ENCODE measurements around the gene PDCD2L.
"Not testable (repeated sequence)": the region's sequence is repeated elsewhere in the genome, so short reads cannot be mapped to it uniquely, and the experiment has no call there.

Gene PDCD2L

DNA sequence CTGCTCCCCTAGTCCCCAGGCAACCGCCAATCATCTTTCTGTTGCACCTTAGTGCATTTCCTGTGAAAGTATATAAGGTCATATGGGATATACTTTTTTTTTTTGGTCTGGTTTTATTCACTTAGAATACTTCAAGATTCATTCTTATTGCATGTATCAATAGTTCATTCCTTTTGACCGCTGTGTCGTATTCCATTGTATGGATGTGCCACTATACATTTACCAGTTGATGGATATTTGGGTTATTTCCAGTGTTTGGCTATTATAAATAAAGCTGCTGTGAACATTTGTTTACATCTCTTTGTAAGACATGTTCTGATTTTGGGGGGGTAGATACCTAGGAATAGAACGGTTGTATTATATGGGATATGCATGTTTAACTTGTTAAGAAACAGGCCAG is 14.1 kb downstream of the PDCD2L start:
- DNase-seq = no peak

DNA sequence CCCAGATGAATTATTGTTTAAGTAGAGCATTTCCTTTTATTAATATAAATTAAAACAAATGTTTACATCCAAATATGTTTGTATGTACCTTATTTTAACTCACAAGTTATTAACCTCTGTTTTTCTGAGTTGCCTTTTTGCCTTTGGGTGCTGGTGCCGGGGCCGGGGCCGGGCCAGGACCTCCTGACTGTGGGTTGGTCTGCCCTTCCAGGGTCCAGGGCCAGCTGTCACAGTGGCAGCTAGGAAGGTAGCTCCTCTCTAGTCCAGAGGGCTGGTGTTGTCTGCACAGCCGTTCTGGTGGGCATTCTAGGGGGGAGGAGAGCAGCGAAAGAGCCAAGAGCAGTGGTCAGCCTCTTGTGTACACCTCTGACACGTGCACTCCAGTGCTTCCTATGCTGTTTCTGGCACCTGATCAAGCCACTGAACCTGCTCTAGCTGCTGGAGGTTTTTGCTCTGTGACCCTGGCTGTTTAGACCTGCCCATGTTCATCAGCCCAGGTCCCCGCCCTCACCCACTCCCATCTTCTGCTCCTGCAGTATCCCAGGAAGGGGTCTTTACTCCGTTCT is 22.0 kb downstream of the PDCD2L start:
- no peak for DNase-seq

DNA sequence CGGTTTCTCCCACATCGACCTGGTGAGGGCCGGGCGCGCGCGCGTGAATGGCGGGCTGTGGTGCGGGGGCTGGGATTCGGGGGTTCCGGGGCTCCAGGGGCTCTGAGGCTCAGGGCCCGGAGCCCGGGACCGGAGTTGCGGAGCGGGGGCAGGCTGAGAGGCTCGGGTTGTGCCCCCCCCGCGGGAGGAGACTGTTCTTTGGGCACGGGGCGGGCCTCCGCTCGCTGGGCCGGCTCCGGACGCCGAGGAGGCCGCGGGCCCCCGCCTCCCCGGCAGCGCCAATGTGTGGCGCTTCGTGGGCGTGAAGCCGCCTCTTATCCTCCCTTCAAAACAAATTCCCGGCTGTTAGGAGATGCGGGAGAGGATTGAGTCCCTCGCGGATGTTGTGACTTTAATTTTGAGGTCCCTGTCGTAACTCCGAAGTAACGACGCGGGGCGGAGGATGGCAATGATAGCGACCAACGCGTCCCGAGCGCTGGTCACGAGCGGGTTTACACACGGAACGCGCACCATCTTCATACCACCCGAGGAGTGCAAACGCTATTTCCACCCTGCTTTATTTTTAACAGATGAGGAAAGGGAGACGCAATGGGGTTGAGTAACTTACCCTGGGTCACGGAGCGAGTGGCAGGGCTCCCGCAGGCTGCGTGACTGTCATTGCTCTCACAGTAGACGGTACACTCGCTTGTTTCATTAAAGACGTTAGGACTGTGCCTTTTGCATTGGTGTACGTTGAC is 24.5 kb downstream of the PDCD2L start:
- DNase-seq = peak; percentile 62

DNA sequence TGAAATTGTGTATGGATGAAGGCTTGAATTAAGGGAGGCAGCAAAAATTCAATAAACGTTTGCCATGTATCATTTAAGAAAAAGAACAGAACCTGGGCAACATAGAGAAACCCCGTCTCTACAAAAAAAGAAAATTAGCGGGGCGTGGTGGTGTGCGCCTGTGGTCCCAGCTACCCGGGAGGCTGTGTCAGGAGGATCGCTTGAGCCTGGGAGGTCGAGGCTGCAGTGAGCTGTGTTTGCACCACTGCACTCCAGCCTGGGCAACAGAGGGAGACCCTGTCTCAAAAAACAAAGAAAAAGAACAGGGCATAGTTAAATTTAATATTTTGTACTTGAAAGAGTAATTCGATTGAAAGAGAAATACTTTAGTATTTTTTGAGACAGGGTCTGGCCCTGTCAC is 25.4 kb downstream of the PDCD2L start:
- DNase-seq = no peak

DNA sequence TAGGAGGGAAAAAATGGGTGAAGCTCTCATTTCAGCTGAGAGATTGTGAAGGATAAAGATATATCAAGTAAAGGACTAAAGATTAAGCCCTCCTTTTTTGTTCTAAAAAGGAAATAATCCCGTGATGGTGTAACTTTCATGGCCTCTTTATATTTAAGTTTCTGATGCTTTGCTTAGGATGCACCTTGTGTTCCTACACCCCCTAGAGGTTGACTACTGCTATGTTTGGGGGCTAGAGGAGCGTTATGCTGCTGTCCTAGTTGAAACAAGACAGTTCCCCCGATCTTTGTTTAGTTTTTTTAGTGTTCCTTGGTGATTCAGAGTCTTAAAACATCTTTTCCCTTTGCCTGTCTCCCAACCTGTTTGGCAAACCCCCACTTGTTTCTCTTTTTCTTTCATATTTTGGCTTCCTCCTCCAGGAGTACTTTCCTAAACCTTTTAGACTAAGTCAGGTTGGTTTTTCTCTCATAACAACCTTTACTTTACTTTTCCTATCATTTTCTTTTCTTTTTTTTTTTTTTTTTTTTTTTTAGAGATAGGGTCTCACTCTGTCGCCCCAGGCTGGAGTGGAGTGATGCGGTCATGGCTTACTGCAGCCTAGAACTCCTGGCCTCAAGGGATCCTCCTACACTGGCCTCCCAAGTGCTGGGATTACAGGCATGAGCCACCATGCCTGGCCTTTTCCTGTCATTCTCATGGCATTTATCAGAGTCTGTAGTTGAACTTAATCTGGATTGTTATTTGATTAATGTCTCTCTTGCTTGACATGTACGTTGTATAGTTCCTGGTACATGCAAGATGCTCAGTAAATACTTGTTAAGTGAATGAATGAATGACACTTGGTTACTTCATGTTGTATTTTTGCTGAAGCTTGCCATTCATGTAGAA is 26.8 kb downstream of the PDCD2L start:
- DNase-seq = peak; percentile 86

DNA sequence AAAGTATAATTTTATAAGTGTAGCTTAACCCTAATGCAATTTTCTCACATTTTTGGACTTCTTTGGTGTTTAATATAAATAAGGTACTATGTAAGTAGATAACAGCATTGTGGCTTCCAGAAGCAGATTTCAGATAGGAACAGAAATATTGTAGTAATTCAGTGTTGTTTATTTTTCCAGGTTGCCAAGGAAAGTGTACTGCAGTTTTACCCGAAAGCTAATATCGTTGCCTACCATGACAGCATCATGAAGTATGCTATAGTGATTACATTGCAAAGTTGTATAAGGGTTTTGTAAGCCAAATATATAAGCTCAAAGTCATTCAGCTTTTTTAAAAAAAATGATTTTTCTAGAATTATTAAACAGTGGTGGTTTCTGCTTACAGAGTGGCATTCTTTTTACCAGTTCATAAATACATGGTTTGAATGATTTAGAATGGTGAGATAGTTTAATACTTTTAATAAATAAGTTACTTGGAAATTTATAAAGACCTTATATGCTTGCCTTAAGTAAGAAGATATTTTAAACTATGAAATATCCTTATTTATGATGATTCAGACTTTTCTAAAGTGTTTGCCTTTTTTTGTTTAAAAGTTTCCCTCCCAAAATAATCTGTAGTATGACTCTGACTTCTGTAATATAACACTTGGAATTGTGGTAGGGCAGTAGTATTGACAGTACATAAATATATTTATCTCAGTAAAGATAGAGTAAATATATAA is 27.6 kb downstream of the PDCD2L start:
- DNase-seq = no peak

DNA sequence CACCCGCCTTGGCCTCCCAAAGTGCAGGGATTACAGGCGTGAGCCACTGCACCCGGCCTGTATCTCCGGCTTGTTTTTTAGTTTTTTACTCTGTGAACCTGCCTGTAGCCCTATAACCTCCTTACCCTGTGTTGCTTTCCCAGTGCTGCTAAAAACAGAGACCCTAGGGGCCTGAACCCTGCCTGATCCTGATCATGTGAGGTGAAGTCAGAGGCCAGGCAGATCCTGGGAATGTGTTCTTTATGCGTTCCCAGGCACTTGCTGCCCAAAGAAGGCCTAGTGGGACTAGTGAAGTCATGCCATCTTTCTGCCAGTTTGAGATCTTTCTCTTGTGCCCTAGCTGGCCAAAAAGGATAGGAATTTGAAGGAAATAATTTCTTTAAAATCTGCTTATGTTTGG is 28.6 kb downstream of the PDCD2L start:
- DNase-seq = no peak

DNA sequence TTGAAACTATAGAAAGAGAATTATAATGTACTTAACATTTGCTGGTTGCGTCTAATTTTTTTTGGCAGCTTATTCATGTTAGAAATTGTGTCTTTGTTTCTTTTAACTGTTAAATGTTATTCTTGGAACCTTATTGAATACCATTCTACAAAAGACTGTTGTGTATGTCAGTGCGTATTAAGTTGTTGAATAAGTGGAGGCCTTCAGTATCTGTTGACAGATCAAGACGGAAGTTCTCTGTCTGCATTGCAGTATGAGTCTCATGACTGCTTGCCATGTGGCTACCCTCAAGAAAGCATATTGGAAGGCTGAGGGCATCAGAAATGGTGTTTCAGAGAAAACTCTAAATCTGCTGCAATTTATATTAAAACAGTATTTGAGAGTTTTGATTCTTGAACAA is 32.5 kb downstream of the PDCD2L start:
- DNase-seq = no peak

DNA sequence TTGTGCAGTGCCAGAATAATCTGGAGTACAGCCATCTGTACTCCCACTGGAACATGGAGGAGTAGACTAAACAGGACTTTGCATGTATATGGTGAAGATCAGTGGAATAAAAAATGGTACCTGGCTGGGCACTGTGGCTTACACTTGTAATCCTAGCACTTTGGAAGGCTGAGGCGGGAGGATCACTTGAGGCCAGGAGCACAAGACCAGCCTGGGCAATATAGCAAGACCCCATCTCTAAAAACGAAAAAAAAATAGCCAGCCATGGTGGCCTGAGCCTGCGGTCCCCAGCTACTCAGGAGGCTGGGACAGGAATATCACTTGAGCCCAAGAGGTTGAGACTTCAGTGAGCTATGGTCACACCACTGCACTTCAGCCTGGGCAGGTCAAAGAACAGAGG is 44.0 kb downstream of the PDCD2L start:
- DNase-seq = no peak

DNA sequence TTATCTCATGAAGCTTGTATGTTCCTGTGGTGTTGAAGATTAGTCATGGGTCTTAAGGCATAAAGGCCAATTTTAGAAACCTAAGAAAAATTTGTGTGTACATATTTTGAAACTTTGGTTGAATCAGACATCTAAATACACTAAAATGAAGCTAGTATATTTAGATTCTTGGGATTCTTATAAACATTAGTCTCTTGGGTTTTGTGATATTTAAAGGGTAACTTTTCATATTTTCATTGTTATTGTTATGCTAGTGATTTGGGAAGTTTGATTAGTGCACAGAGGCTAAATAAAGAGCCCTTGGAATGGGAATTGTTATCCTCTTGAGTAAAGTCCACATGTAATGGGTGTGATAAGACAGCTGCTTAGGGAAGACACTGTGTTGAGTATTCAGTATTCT is 48.5 kb downstream of the PDCD2L start:
- DNase-seq = no peak

DNA sequence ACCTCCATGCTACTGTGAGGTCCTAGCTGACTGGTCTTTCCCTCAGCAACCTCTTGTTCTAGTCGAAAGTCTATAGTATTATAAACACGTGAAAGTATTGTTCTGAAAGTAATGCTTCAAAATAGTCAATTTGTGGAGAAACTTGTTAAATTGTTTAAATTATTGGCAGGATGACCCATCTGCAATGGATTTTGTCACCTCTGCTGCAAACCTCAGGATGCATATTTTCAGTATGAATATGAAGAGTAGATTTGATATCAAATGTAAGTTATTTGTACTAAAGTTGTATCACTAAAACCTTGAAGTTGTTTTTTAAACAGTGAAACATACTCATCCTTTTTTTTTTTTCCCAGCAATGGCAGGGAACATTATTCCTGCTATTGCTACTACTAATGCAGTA is 49.9 kb downstream of the PDCD2L start:
- no peak for DNase-seq

DNA sequence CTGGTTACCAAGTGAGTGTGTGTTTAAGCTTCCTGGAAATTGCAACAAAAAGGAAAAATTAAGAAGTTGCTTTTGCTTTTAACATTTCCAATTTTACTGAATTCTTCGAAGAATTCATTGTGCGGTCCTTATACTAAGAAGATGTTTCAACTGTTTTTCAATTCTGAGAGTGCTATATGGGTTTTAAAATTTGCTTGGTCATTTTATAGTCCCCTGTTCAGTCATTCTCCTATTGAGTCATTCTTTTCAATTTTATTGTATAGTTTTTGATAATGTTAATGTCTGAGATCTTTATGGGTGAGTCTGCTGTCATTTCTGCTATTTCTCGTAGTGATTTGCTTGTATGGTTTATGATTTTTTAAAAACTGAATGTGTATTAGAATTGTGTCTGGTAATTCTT is 50.5 kb downstream of the PDCD2L start:
- no peak for DNase-seq

DNA sequence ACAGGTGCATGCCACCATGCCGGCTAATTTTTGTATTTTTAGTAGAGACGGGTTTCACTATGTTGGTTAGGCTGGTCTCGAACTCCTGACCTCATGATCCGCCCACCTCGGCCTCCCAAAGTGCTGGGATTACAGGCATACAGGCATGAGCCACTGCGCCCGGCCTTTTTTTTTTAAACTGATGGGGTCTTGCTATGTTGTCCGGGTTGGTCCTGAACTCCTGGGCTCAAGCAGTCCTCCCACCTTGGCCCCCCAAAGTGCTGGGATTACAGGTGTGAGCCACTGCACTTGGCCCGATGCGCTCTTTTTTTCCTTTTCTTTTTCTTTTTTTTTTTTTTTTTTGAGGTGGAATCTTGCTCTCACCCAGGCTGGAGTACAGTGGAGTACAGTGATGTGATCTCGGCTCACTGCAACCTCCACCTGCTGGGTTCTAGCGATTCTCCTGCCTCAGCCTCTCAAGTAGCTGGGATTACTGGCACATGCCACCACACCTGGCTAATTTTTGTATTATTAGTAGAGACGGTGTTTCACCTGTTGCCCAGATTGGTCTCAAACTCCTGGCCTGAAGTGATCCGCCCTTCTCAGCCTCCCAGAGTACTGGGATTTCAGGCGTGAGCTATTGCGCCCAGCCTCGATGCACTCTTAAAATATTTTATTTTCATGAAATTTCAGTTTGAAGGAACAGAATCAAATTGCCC is 51.7 kb downstream of the PDCD2L start:
- DNase-seq = not testable (repeated sequence)

DNA sequence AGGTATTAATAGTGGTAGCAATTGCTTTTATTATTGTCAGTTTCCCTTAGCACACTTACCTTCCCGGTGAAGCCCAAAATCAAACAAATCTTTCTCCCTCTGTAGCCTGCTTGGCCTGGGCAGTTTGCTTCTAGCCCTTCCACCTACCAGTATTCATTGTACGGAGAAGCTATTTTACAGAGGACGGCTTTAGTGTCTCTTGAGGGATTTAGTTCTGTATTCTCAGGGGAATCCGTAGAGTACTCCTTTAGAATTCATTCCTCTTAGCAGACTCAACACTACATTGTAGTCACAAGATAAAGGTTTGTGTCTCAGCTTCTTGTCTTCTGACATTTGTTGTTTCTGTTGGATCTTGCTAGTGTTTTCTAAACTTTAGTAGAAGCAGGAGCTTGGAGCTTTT is 53.2 kb downstream of the PDCD2L start:
- no peak for DNase-seq

DNA sequence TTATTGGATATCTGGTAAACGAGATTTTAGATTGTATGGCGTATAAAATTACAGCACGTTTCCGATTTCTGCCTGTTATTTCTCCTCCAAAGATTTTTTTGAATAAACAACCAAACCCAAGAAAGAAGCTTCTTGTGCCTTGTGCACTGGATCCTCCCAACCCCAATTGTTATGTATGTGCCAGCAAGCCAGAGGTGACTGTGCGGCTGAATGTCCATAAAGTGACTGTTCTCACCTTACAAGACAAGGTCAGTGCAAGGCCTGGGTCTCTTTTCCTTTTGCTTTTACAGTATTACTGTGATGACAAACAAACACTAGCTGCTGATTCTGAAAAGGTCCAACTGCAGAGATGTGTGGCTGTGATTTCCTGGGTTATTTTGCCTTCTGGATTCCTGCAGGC is 54.5 kb downstream of the PDCD2L start:
- no peak for DNase-seq

DNA sequence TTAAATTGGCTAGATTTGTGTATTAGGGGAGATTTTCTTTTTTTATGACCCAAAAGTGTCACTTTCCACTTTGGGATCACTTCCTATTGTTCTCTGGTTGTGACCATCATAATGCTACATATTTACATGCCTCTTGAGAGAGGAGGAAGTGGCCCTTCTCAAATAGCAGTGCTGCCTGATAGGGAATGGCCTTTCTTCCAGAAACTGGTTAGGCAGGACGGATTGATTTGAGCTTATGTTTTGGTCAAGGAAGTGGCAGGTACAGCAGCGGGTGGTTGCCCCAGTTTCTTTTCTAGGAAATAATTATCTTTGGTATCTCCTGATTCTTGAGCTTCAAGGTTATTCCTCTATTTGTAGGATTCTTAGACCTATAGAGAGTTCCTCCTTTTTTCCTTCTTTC is 55.4 kb downstream of the PDCD2L start:
- no peak for DNase-seq

DNA sequence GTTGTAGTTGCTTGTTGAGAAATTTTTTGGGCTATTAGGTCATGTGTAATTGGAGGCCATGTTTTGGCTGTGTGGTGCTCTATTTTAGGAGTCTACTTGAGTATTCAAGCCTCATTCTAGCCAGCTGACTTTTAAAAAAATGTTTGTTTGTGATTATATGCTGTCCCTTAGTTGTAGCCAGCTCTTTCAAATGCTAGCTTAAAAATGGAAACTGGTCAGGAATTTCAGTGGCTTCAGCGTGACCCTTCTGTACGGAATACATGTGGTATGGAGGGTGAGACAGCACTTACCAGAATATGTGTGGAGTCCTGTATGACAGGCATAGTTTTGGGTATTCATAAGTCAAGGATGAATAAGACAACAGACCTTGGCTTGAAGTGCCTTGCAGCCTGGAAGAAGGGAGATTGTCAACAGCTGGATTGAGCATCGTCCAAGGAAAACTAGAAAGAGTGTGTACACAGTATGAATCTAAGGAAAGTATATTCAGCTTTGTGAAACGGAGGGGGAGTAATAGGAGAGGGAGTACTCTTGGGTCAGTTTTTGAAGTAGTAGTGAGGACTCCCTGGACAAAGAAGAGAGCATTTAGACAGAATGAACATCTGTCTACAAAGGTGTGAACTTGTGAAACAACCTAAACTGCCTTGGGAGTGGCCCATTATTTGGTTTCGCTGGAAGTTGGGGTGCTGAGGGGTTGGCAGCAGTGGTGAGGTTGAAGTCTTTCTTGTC is 57.3 kb downstream of the PDCD2L start:
- no peak for DNase-seq

DNA sequence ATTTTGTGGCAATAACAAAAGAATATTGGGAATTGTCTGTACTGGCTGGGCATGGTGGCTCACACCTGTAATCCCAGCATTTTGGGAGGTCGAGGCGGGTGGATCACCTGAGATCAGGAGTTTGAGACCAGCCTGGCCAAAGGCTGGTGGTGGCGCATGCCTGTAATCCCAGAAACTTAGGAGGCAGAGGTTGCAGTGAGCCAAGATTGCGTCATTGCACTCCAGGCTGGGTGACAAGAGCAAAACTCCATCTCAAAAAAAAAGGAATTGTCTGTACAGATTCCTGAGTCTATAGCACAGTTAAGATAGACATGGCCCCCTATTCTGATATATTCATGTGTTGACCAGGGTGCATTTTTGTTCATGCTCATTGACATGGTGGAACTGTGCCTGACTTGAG is 60.6 kb downstream of the PDCD2L start:
- DNase-seq = not testable (repeated sequence)

DNA sequence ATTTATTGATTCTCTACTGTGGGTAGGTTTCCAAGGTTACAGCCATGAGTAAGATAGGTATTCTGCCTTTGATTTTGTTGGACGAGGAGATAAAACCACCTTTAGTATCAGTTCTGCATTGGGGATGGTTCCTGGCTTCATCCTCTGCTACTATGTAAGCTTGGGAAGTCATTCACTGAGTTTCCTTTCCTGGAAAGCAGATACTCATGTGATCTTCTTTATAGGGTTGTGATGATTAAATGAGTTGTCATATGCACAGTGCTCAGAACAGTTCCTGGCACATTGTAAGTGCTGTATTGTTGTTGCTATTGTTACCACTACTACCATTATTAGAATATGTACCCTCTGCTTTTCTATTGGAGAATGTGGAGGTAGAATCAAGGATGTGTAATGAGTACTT is 64.2 kb downstream of the PDCD2L start:
- no peak for DNase-seq

DNA sequence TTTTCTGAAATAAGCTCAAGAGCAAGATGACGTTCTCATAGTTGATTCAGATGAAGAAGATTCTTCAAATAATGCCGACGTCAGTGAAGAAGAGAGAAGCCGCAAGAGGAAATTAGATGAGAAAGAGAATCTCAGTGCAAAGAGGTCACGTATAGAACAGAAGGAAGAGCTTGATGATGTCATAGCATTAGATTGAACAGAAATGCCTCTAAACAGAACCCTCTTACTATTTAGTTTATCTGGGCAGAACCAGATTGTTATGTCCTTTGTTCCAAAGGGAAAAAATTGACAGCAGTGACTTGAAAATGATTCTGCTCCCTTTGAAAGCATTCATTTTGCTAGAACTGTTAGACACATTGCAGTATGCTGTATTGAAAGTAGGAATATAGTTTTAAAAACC is 64.8 kb downstream of the PDCD2L start:
- DNase-seq = not testable (repeated sequence)

DNA sequence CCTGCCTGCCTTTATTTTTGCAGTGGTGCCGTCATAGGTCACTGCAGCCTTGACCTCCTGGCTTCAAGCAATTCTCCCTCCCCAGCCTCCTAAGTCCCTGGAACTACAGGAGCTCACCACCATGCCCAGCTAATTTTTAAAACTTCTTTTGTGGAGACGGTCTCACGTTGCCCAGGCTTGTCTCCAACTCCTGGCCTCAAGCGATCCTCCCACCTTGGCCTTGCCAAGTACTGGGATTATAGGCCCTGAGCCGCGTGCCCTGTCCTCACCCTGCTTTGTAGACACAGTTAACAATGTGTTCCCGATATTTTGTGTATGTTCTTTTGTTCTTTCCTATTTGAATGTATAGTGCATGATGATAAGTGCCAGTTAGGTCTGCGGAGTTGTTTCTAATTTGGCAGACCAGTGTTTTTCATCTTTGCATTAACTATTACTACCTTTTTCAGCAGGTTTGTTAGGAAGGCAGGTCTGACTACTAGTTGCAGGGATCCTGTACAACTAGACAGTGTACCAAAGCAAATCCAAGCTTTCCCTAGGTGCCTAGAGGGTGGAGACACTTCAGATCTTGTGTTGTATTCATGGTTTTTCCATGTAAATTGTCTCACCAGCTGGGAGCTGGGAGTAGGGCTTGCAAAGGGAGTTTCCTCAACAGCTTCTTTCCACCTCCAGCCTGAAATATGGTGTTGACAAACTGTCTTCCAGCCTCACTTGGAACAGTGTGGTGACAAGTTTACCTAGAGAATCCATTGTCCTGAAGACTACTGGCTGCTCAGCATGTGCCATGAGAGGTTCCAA is 67.9 kb downstream of the PDCD2L start:
- no peak for DNase-seq
